GM23248 (cell line): ENCODE results near the gene CCDC85C. TPM values are rescaled to one million over a fixed set of nuclear protein-coding genes. Genes with fewer than 3 reads are reported as not detected.

Experiments
- DNase-seq: peaks from one replicate; pipeline ENCODE4 v3.0.0-alpha.2; 2015
- H2AFZ ChIP-seq: fragments of 200-600 bp; sonication (generic); 2 replicates; pipeline ENCODE4 v1.6.1; 2016; ENCODE audit warnings: antibody characterized with exemption
- H3F3A ChIP-seq: fragments of 200-600 bp; sonication (generic); 2 replicates; pipeline ENCODE4 v1.6.1; 2016; ENCODE audit warnings: mild to moderate bottlenecking, antibody characterized with exemption, mixed run types; ENCODE audit not compliant: insufficient read depth
- H3K27ac ChIP-seq: fragments of 200-600 bp; sonication (generic); 2 replicates; pipeline ENCODE4 v1.5.1; 2016; ENCODE audit warnings: mild to moderate bottlenecking
- H3K27me3 ChIP-seq: fragments of 200-600 bp; sonication (generic); replicated peaks from 2 replicates; pipeline ENCODE4 v1.6.1; 2016; ENCODE audit warnings: mild to moderate bottlenecking; ENCODE audit not compliant: insufficient read depth
- H3K36me3 ChIP-seq: fragments of 200-600 bp; sonication (generic); 2 replicates; pipeline ENCODE4 v1.6.1; 2016; ENCODE audit warnings: low read depth, mild to moderate bottlenecking
- H3K4me1 ChIP-seq: fragments of 200-600 bp; sonication (generic); 2 replicates; pipeline ENCODE4 v1.6.1; 2016; ENCODE audit warnings: mild to moderate bottlenecking; ENCODE audit not compliant: insufficient read depth
- H3K4me2 ChIP-seq: fragments of 200-600 bp; sonication (generic); one replicate; pipeline ENCODE4 v1.6.1; 2016; ENCODE audit warnings: mild to moderate bottlenecking; ENCODE audit not compliant: unreplicated experiment
- H3K4me3 ChIP-seq: fragments of 200-600 bp; sonication (generic); 2 replicates; pipeline ENCODE4 v1.5.1; 2016; ENCODE audit warnings: mild to moderate bottlenecking
- H3K79me2 ChIP-seq: fragments of 200-600 bp; sonication (generic); 2 replicates; pipeline ENCODE4 v1.6.1; 2016; ENCODE audit warnings: mild to moderate bottlenecking; ENCODE audit not compliant: insufficient read depth
- H3K9ac ChIP-seq: fragments of 200-600 bp; sonication (generic); 2 replicates; pipeline ENCODE4 v1.6.1; 2016; ENCODE audit warnings: mild to moderate bottlenecking
- H3K9me2 ChIP-seq: fragments of 200-600 bp; sonication (generic); 2 replicates; pipeline ENCODE4 v1.6.1; 2016; ENCODE audit warnings: mixed run types, mild to moderate bottlenecking, moderate library complexity; ENCODE audit not compliant: insufficient read depth
- H3K9me3 ChIP-seq: fragments of 200-600 bp; sonication (generic); one replicate; pipeline ENCODE4 v1.6.1; 2017; ENCODE audit warnings: low read depth
- H4K20me1 ChIP-seq: fragments of 200-600 bp; sonication (generic); 2 replicates; pipeline ENCODE4 v1.6.0; 2016; ENCODE audit not compliant: insufficient read depth
- EZH2 ChIP-seq: fragments of 200-600 bp; sonication (generic); IDR thresholded peaks from 2 replicates; pipeline ENCODE4 v1.6.1; 2018; ENCODE audit warnings: antibody characterized with exemption, mild to moderate bottlenecking; ENCODE audit not compliant: insufficient read depth, poor library complexity, severe bottlenecking
- EZH2phosphoT487 ChIP-seq: fragments of 200-600 bp; sonication (generic); IDR thresholded peaks from 2 replicates; pipeline ENCODE4 v1.6.1; 2018; ENCODE audit warnings: antibody characterized with exemption, moderate library complexity, mild to moderate bottlenecking, low read depth; ENCODE audit not compliant: insufficient read depth
- WGBS, 2 experiments: methylation state at CpG; one replicate each; pipeline ENCODE4 v1.1.6; 2015 to 2017; ENCODE audit warnings: low lambda C conversion rate in 2 of 2, low coverage in 1 of 2; ENCODE audit errors: missing lambda C conversion rate in 2 of 2; 5-methylcytosine and 5-hydroxymethylcytosine counted together
- in situ Hi-C: fragments of 300-500 bp; cut with MboI; formaldehyde crosslinking; loops from 2 replicates; pipeline ENCODE4 v1.15.0; 2020
- polyA plus RNA-seq: library from polyadenylated mRNA; unstranded; fragments of >200 nt; fragmentation: Nextera tagmentation; extraction: Ambion mirVana; gene quantifications from 2 replicates; pipeline ENCODE4 v1.2.1, GENCODE V29; 2016
- total RNA-seq: library from RNA; depleted of rRNA; stranded (reverse); fragments of >200 nt; shearing (Covaris generic); gene quantifications from 2 replicates; pipeline ENCODE4 v1.2.3, GENCODE V29; 2014

The CCDC85C gene
- total and polyA plus RNA-seq, 2 experiments from 2014 or later, result 0.68 to 11.0 TPM

GRCh38 chr14:99523704-99524055, 80.3 kb downstream of the CCDC85C start:
- no peak overlapping the region for H3K27ac ChIP-seq
- peaks cover 18% of the 10 kb centered on the region for H3K4me1 ChIP-seq
- no peak overlapping the region for H2AFZ ChIP-seq
- H3K9me3 ChIP-seq, result no peaks in the 10 kb centered on the region
- no peak for DNase-seq
- 0 out of 2 replicates have a peak overlapping the region, but pooled peaks have one; percentile 22 for H3K9ac ChIP-seq
- H3K9me2 ChIP-seq, result no peaks in the 10 kb centered on the region
- no peaks in the 10 kb centered on the region for H4K20me1 ChIP-seq
- H3F3A ChIP-seq, result no peaks in the 10 kb centered on the region
- H3K27me3 ChIP-seq, result no peaks in the 10 kb centered on the region
- H3K79me2 ChIP-seq, result no peaks in the 10 kb centered on the region
- TF ChIP-seq EZH2 (no peak), EZH2phosphoT487 (no peak)
- 87 to 88% methylated on average over 3 to 5 of the region's 5 CpGs for WGBS, 2 experiments
- H3K36me3 ChIP-seq, result no peaks in the 10 kb centered on the region
- in situ Hi-C loops, result loop anchor here (5.0 to 10.0 kb wide), 2 partner anchors 99 to 371 kb away; no protein-coding TSS in a partner anchor
- no peak overlapping the region for H3K4me3 ChIP-seq
- no peak overlapping the region for H3K4me2 ChIP-seq

- TF ChIP-seq EZH2phosphoT487 (no peak), EZH2 (no peak)
- H3K9me2 ChIP-seq, result no peaks in the 10 kb centered on the region
- in situ Hi-C loops, result loop anchor here (5.0 to 10.0 kb wide), 2 partner anchors 99 to 372 kb away; no protein-coding TSS in a partner anchor
- H3K27ac ChIP-seq, result no peak overlapping the region
- H3K4me2 ChIP-seq, result no peak overlapping the region
- no peak overlapping the region for H3K4me3 ChIP-seq
- H3K4me1 ChIP-seq, result peaks cover 18% of the 10 kb centered on the region
- H3K9ac ChIP-seq, result peak overlapping the region; percentile 22; the same call in 1 of the 2 replicates
- H3K79me2 ChIP-seq, result no peaks in the 10 kb centered on the region
- 92 to 93% methylated on average over 13 to 14 of the region's 14 CpGs for WGBS, 2 experiments
- peak overlapping the region; percentile 40 for H2AFZ ChIP-seq
- no peaks in the 10 kb centered on the region for H3K36me3 ChIP-seq
- no peaks in the 10 kb centered on the region for H3F3A ChIP-seq
- DNase-seq, result no peak
- no peaks in the 10 kb centered on the region for H4K20me1 ChIP-seq
- no peaks in the 10 kb centered on the region for H3K9me3 ChIP-seq
- H3K27me3 ChIP-seq, result no peaks in the 10 kb centered on the region
These were observed 80.9 kb downstream of the CCDC85C start for GRCh38 chr14:99522934-99523703.

GRCh38 chr14:99522457-99522891, 81.5 kb downstream of the CCDC85C start:
- Histone ChIP-seq H3K9me2 (no peaks in the 10 kb centered on the region), H3K27ac (no peak overlapping the region), H3K4me1 (peaks cover 18% of the 10 kb centered on the region), H3K27me3 (no peaks in the 10 kb centered on the region), H3K9me3 (no peaks in the 10 kb centered on the region), H3K36me3 (no peaks in the 10 kb centered on the region), H3K9ac (peak overlapping the region; percentile 22; the same call in 1 of the 2 replicates), H4K20me1 (no peaks in the 10 kb centered on the region), H3K4me2 (no peak overlapping the region), H2AFZ (peak overlapping the region; percentile 40), H3K79me2 (no peaks in the 10 kb centered on the region), H3K4me3 (no peak overlapping the region), H3F3A (no peaks in the 10 kb centered on the region)
- peak; percentile 89 for DNase-seq
- 7 to 10% methylated on average over 12 of the region's 12 CpGs for WGBS, 2 experiments
- TF ChIP-seq EZH2phosphoT487 (no peak), EZH2 (no peak)
- in situ Hi-C loops, result loop anchor here (5.0 to 10.0 kb wide), 2 partner anchors 100 to 372 kb away; no protein-coding TSS in a partner anchor

GRCh38 chr14:99522025-99522401, 82.0 kb downstream of the CCDC85C start:
- no peak for DNase-seq
- peaks cover 18% of the 10 kb centered on the region for H3K4me1 ChIP-seq

More at GRCh38 chr14:99522025-99522401, 82.0 kb downstream of the CCDC85C start:
- in situ Hi-C loops, result loop anchor here (5.0 to 10.0 kb wide), 2 partner anchors 100 to 373 kb away; no protein-coding TSS in a partner anchor
- 63 to 76% methylated on average over 14 to 18 of the region's 18 CpGs for WGBS, 2 experiments
- Histone ChIP-seq H2AFZ (peak overlapping the region; percentile 40; the same call in 1 of the 2 replicates), H3K36me3 (no peaks in the 10 kb centered on the region), H3K79me2 (no peaks in the 10 kb centered on the region), H3K9me2 (no peaks in the 10 kb centered on the region), H3K9me3 (no peaks in the 10 kb centered on the region), H3K27ac (no peak overlapping the region), H4K20me1 (no peaks in the 10 kb centered on the region), H3K9ac (no peak overlapping the region), H3F3A (no peaks in the 10 kb centered on the region), H3K4me2 (no peak overlapping the region), H3K4me3 (no peak overlapping the region), H3K27me3 (no peaks in the 10 kb centered on the region)
- TF ChIP-seq EZH2phosphoT487 (no peak), EZH2 (no peak)
